HG03139 (cell line): ENCODE results near the gene NWD2.

Experiments
- ATAC-seq: cut with Tn5 transposase; IDR thresholded peaks from one replicate; pipeline ENCODE4 v1.9.1; 2021; ENCODE audit not compliant: unreplicated experiment

NWD2 gene

DNA sequence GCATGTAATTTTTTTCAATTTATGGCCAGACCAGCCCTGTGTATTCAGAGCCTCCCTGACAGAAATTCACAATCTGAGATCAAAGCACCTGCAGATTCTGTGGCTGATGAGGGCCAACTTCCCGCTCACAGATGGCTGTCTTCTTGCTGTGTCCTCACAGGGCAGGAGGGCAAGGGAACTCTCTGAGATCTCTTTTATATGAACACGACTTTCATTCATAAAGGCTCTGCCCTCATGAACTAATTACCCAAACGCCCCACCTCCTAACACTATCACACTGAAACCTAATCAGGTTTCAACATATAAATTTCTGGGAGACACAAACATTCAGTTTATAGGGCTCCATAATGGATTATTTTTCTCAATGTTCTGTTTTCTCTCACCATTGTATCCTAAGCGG, 192.6 kb downstream of the NWD2 start:
- ATAC-seq = no peak

DNA sequence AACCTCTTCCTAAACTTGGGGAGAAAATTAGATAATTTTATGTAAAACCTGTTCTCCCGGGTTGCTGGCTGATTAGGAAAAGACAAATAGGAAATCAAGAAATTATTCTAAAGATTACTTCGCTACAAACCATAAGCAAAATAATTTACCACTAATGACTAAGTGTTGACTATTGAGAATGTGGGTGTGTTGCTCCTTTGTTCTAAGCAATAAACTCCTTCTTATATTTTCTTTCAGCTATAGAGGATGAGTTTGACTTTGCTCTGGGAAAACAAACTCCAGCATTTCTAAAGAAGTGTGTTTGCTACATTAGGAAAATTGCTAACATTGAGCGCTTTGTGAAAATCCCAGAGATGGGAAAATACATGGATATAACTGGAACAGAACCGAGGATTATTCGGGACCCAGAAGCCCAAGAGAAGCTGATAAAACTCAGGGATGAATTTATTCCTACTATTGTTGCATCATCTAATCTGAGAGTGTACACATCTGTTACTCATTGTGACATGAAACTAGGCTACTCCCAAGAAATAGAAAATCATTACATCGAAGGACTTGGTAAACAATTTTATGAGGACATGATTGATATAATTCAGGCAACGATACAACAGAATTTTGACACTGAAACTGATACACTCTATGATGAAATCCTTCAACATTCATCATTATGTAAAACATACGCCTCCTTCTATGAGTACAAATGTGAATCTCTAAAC, 194.2 kb downstream of the NWD2 start:
- no peak for ATAC-seq

DNA sequence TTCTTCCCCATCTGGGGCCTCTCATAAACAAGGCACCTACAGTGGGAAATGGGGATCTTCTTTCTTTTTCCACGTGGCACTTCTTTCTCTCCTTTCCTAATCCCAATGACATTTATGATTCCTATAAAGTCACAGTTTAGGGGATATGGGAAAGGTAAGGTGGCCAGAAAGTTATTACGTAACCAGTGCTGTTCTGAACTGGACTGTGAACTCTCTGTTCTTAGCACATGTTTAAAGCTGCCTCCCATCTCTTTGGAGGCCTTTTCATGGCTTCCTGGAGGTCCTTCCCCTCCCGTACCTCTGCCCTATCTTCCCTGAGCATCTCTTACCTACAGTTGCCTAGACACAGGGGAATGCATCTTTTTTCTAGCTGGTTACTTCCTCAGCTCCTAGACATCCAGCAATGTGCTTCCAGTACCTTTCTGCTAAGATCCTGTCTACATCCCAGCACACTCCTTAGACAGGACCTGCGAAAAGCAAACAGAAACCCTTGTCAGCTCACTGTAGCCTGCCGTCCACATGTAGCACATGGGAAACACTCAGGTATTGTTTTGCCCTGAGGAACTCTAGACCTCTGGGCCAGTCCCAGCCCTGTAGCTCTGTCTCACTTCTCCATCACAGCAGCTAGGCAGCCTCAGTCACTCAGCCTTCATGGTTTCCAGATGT, 195.4 kb downstream of the NWD2 start:
- ATAC-seq = no peak

DNA sequence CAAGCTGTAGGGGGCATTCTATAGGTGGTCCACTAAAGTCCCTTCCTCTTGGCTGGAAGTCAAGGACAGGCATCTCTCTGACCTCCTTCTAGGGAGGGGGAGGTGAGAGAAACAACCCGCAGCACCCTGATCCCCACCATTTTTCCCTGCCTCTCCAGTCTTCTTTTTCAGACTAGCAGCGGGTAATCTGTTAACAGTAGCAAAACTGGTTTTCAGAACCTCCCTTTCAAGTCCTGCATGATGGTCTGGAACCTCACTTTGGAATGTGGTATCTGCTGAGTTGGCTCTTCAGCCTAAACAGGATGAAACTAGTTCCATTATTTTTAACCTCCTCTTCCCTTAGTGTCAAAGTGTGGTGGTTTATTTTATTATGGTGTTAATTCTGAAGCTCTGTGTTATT, 196.0 kb downstream of the NWD2 start:
- no peak for ATAC-seq

DNA sequence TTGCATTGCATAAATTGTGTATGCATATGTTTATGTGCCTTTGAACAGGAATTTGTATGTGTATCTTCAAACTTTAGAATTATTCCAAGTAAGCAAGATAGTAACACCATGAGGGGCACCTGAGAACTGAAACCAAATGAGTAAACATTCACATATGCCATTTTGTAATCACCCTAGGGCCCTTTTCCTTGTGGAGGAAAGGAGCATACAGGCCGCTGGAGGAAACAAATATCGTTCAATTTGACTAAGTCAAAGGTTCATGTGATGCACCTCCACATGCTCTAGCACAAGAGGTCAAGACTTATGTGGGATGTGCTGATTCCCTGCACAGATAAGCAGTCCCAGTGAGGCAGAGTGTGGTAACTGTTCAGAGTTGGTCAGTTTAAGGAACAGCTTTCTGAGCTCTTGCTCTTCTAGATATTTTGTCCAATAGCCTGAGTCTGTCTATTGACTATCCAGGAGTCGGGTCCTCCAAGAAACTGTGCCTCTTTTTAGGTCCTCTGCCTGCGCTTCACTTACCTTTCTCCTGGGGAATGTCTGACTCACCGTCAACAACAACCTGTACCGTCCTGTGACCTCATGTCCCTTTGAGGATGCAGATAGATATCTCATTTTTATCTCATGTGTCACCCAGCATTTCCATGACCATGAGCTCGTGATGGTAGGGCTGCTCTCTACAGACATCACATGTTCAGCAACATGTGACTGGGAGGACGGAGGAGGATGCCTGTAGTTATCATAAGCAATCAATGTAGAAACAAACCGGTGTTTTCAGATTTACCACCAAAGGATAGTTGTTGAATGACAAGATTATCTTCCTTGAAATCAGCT, 196.9 kb downstream of the NWD2 start:
- ATAC-seq = no peak

DNA sequence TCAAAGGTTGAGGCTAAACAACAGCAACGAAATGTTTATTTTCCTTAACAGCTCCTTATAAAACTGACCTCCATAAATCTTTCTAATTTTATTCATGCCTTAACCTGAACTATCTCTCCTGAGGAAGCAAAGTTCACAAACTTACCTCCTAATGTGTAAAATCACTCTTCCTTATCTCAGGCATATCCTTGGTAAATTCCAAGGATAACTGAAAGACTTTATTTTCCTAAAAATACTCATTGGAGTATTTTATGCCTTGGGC, 197.4 kb downstream of the NWD2 start:
- no peak for ATAC-seq

DNA sequence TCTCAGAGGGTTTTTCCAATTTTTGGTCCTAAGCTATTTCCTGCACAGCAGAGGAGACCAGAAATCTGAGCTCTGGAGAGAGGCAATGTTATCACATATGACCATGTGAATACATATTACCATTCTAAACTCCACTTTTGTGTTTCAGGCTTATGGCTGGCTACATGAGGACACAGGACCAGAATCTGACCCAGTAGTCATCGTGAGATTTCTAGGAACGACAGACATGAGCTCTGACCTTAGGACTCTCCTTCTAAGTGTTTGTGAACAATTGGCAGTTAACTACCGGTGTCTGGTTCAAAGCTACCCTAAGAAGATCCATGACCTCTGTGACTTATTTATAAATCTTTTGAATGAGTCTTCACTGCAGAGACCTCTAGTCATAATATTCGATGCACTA, 198.6 kb downstream of the NWD2 start:
- ATAC-seq = no peak

DNA sequence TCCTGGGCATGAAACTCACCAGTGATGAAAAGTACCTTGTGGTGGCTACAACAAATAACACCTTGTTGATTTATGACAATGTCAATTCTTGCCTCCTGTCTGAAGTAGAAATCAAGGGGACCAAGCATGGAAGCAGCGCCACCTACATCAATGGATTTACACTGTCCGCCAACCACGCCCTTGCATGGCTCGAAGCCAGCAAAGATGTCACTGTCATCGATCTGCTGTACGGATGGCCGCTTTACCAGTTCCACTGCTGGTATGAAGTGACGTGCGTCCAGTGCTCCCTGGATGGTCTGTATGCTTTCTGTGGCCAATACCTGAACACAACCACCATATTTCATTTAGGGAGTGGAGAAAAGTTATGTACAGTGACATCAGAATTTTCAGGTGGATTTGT, 200.5 kb downstream of the NWD2 start:
- ATAC-seq = no peak

DNA sequence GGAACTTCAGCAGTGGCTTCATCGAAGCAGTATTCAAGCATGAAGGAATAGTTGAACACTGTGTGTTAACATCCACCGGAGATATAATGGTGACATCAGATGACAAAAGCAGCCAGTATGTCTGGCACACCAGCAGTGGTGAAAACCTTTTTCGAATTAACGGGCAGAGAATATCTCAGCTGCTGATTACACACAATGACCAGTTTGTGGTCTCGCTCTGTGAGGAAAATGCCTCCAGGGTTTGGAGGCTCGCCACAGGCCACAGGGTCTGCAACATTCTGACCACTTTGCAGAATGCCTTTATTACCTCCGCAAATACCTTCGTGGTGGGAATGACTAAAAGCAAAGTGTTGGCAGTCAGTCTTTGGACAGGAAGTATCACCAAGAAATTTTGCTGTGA, 201.5 kb downstream of the NWD2 start:
- no peak for ATAC-seq

DNA sequence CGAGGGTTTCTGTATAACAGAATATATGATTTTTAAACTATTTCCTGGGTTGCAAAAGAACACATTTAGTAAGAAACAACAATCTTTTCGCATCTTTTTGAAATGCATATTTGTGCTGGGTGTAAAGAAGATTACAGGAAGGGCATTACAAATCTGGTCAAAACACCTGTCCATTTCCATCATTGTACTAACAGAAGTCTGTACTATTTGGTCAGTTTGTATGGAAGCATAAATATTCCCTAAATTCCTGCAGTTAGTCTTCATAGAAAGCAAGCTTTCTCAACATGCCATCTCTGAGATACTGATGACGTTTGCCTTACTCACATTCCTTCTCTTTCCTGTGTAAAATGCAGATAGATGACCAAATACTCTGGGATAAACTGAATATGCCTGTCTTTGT, 203.3 kb downstream of the NWD2 start:
- no peak for ATAC-seq

DNA sequence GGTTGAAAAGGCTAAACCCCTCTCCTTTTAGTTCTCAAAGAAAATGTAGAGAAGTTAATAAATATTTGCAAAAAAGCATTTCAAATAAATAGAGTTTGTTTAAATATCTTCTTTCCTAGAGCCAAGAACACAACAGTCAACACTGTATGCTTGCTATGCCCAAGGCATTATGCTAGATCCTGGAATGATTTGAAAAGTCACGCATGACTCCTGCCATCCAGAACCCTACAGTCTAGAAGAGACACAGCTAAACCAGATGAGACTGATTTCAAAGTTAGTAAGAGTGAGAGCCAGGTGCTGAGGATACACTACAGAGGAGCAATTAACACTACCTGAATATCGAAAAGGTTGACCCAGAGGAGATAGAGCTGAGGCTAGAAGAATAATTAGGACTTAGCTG, 205.8 kb downstream of the NWD2 start:
- no peak for ATAC-seq

DNA sequence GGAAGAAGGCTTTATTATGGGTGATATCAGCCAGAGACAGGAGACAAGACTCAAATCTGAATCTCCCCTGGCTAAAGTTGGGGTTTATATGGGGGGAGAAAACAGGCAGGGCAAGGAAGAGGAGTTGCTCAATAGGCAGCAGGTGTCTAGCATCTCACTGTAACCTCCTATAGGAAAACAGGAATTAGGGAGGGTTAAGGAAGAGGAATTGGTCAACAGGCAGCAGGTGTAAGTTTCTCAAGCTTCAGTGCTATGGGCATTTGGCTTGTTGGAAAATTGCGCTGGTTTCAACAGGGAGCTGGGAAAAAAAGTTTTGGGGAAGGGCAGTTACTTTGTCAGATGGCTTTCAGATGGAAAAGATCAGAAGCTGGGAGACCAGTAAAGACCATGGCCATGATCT, 206.4 kb downstream of the NWD2 start:
- ATAC-seq = no peak

DNA sequence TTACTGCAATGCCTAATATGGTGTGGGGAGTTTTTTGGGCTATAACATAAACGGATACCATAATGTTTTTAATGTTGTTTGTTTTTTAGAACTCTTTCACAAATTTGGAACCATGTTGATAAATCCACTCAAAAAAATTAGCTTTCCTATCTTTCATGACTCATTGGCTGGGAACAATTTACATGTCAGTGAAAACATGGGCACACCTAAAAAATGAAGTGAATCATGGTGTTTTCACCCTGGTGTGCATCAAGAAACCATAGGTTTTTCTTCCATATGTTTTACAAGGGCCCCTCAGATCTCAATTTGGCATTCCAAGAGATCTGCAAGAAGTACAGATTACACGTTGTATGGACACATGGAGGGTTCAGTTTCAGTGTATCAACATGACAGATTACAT, 207.1 kb downstream of the NWD2 start:
- no peak for ATAC-seq

DNA sequence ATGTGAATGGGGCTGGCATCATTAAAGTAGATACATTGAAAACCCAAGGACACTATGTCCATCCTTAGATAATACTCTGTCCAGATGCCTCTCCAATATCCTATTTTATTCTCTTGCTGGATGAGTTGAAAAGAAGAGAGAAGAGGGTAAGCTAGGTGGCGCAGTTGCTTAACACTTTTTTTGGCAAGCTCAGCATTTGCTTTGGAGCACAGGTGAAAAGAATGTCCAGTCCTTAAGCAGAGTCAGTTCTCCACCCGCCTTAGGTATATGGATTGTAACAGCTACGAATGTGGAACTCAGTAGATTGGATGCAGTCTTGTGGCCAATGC, 208.4 kb downstream of the NWD2 start:
- no peak for ATAC-seq

DNA sequence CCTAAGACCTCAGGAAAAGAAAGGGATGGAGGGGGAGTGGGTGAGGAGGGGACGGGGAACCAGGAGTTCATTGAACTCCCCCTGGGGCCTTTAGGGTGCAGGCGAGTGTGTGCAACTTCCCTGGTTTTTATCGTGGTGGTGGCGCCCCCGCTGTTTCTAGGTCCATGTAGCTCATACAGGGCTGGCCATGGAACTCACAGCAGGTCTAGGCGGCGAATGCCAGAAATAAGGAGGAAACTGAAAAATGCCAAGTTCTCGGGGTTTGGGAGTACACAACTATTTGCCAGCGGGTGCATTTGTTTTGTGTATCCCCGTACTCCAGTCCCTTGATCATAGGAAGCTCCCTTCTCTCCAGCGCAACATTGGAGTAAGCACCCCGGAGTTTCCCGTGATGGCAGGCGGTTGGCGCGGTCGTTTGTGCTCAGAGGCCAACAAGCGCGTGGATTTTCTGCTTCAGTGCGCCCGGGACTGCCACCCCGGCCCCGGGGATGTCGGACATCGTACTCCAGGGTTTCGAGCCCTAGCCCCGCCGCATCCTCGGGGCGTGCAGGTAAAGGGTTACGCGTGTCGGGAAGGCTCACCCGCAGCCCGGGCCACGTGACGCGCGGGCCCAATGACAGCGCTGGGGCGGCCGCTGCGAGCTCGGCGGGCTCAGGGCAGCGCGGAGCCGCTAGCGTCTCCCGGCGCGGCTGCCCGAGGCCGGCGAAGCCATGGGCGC, 208.9 kb downstream of the NWD2 start:
- ATAC-seq = peak; percentile 69

DNA sequence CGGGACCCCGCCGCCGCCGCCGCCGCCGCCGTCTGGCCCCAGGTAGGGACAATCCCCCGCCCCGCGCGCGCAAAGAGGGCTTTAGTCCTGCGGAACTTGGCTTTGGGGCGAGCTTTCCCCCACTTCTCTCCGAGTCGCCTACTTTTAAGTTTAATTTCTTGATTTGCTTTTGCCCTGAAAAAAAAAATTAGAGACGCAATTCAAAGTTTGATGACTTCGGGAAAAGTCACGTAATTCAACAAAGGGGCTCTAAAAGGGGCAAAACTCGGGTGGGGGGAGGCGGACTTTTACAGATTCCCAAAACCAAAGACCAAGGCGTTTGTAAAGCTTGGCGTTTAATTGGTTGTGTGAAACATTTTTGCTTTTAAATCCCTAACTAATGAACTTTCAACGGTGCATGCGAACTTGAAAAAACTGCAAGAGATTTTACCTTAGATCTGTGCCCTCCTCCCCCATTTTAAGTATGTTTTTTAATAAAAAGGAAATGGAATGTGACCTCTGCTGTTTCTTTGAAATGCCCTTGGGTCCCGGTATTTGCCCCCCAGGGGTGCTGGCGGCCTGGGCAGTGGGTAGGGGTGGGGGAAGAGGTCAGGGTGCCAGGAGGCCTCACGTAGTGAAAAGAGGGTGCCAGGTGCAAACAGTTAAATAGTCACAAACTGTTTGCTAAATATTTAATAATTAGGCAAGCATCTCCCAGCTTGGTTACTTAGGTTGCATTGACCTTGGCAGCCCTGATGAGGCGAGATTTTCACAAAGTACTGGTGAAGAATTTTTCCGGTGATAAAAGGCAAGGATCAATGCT, 209.7 kb downstream of the NWD2 start:
- ATAC-seq = no peak

DNA sequence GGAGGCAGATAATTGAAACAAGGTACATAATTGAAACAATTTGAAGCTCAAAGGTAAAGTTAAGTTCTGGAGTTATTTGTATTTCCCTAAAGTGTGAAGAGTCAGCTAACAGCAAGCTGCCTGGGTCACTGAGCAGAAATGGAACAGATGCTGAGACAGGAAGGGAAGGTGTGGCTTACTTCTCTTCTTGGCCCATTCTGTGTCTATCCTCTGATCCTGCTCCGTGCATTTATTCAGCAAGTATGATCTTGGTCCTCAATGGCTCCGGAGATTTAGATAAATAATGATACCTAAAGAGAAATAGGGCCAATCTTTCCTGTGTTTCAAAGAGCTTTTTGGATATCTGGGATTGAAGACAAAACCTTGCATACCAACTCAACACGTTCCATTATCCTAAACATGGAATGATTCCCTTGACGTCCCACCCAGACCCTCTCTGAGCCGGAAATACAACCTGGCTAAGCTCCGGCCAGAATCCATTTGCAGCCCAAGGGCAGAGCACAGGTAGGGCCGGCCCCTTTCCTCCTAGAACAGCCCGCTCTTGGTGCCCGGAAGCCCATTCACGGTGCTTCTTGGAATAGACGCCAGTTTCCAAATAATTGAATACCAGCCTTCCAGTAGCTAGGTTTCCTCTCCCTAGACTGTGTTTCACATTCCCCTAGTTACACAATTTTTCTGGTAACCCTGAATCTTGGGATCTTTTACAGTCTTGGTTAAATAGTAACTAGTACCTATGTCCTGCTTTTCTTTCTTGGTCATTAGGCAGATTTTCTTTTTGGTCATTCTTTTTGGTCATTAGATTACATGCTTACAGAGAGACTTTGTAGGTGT, 211.0 kb downstream of the NWD2 start:
- ATAC-seq = no peak

DNA sequence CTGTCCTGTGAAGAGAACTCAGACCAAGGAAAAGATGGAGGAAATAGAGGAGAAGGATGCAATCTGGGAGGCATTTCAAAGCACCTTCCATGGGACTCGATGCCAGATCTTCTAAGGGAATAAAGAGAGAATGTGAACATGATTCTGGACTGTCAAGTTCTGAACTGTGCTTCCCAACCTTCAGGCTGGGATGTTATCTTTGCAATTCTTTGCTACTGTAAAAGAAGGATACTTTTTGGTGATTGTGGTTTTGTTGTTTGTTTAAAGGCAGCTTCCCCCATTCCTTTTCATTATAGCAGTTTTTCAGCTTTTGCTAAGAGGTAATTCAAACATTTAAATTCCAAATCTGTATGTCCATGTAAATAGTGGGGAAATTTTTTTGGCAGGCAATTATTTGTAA, 217.3 kb downstream of the NWD2 start:
- ATAC-seq = no peak

DNA sequence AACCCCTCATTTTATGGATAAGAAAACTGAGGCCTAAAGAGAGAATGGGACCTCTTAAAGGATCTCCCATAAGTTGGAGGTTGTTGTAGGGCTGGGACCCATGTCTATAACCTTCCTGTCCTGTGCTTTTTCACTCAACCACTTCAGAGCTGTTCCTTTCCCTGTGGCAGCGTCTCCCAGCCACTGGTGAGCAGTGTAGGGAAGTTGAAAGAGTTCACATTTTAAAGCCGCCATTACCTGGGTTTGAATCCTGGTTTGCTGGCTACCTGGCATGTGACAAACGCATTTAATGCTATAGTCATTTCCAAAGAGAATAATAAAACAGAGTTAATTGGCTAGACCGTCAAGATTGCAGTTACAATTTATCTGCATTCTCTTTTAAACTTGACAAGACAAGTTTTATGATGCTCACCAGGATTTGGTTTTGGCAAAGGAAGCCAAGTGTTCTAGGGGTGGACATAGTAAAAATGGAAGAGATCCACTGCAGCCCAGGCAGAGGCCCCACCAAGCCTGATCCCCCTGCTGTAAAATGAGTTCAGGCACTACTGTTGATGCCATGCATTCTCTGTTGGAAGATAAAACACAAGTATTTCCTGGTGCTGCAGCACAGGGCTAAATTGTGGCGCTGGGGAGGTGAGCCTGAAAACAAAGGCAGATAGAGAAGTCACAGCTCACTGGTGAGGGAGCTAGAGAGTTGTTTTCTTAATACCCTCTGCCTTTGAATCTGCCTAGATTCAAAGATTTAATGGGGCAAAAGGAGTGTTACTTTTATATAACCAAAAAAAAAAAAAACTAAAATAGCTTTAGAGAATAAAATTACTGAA, 218.7 kb downstream of the NWD2 start:
- no peak for ATAC-seq
